Breast epithelium (tissue), 3 donors: ENCODE data around the gene LIMCH1.

Source experiments
- CTCF ChIP-seq, 3 donors: fragments of 450-650 bp; IDR thresholded peaks; one replicate each; pipeline ENCODE4 v1.5.1; 2016 to 2017; ENCODE audit warnings: antibody characterized with exemption in 3 of 3, mild to moderate bottlenecking in 3 of 3, moderate library complexity in 3 of 3
- POLR2A ChIP-seq: fragments of 450-650 bp; IDR thresholded peaks from one replicate; pipeline ENCODE4 v1.6.1; 2016; ENCODE audit warnings: antibody characterized with exemption, mild to moderate bottlenecking, moderate library complexity

- TF ChIP-seq POLR2A (no peak), CTCF (IDR thresholded peaks at IDR 0.05) (no peak)
Observed at GRCh38 chr4:41609851-41610250, 71.9 kb downstream of the LIMCH1 start.
